Measurements from ENCODE around the gene THBS2. TPM values are rescaled to one million over a fixed set of nuclear protein-coding genes. Genes with fewer than 3 reads are reported as not detected.

Gene THBS2
- total RNA-seq, 3 donors from 2014 or later = 3.7 to 39.1 (median 4.0) TPM

DNA sequence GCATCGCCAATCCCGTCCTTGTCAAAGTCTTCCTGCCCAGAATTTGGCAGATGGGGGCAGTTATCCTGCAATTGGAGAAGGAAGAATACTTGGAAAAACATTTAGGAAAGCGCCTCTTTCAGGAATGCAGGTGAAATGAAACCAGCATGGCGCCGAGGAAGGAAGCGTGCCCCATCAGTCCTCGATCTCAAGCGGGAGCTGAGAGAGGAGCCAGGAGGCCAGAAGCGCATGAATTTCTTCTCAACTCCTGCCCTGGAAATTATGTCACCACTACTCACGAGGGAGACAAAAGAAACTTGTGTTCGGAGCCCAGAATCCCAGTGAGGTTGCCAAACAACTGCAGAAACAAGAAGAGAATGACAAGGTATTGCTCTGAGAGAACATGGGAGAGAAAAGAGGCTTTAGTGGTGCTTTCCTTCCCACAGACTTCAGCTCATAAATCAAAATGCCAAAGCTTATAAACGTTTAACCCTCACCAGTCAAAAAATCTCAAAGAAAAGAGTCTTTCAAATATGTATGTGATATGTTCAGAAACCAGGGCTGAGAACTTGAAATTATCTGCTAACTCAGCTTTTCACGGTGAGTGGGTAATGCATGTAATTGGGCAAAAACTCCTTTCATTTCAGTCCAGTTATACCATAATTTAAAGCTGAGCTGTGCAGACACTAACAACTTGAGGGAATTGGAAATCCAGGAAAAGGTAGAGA lies 23.9 kb downstream of the THBS2 start:
- DNase-seq = no peak
- H3K9me3 ChIP-seq = no peaks in the 10 kb centered on the region
- no peaks in the 10 kb centered on the region for H3K36me3 ChIP-seq (ENCODE audit: low read depth)
- intact Hi-C loops (cut with DNase I, micrococcal nuclease) = no loop called here
- ATAC-seq = no peak
- no peak overlapping the region for H3K4me3 ChIP-seq
- no peaks in the 10 kb centered on the region for H3K4me1 ChIP-seq (ENCODE audit: low read depth)
- TF ChIP-seq, protein P1, sequence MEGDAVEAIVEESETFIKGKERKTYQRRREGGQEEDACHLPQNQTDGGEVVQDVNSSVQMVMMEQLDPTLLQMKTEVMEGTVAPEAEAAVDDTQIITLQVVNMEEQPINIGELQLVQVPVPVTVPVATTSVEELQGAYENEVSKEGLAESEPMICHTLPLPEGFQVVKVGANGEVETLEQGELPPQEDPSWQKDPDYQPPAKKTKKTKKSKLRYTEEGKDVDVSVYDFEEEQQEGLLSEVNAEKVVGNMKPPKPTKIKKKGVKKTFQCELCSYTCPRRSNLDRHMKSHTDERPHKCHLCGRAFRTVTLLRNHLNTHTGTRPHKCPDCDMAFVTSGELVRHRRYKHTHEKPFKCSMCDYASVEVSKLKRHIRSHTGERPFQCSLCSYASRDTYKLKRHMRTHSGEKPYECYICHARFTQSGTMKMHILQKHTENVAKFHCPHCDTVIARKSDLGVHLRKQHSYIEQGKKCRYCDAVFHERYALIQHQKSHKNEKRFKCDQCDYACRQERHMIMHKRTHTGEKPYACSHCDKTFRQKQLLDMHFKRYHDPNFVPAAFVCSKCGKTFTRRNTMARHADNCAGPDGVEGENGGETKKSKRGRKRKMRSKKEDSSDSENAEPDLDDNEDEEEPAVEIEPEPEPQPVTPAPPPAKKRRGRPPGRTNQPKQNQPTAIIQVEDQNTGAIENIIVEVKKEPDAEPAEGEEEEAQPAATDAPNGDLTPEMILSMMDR (IDR thresholded peaks at IDR 0.05) = no peak

DNA sequence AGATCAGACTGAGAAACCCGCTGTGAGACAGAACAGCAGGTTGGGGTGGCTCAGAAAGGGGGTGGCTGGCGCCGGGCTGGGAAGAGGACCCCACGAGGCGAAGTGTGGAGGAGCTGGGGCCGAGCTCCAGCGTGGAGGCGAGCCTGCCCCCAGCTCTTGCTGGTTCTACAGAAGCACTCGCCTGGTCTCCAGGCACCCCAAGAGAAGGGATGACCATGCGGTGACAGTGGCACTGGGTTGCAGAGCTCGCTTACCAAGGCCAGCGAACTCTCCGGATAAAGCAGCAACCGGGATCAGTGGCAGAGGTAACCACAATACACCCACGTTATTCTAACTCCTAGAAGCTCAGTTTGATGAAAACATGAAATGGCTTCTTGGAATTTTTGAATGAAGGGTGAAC lies 26.5 kb downstream of the THBS2 start:
- ATAC-seq (no peak), DNase-seq (no peak)
- Histone ChIP-seq H3K4me3 (no peak overlapping the region), H3K4me1 (ENCODE audit: low read depth) (no peaks in the 10 kb centered on the region), H3K36me3 (ENCODE audit: low read depth) (no peaks in the 10 kb centered on the region), H3K9me3 (no peaks in the 10 kb centered on the region)
- intact Hi-C loops (cut with DNase I, micrococcal nuclease) = no loop called here
- TF ChIP-seq, protein P1 (IDR thresholded peaks at IDR 0.05) = no peak

DNA sequence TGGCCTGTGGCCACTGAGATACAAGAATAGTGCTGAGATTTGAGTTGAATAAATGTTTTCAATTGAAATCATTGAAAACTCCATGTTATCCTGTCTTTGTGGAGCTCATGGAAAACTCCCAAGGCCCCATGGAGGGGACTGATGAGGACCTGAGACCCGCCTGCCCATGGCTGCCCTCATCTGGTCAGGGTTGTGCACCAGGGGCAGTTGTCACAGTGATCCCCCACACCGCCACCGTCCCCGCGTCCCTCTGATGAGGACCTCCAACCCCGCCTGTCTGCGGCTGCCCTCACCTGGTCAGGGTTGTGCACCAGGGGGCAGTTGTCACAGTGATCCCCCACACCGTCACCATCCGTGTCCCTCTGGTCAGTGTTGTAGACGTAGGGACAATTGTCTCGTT lies 27.8 kb downstream of the THBS2 start:
- no peak for DNase-seq
- intact Hi-C loops (cut with DNase I, micrococcal nuclease) = no loop called here
- H3K4me3 ChIP-seq = no peak overlapping the region
- TF ChIP-seq, protein P1 (IDR thresholded peaks at IDR 0.05) = no peak
- no peaks in the 10 kb centered on the region for H3K36me3 ChIP-seq (ENCODE audit: low read depth)
- no peaks in the 10 kb centered on the region for H3K9me3 ChIP-seq
- no peaks in the 10 kb centered on the region for H3K4me1 ChIP-seq (ENCODE audit: low read depth)
- ATAC-seq = no peak

DNA sequence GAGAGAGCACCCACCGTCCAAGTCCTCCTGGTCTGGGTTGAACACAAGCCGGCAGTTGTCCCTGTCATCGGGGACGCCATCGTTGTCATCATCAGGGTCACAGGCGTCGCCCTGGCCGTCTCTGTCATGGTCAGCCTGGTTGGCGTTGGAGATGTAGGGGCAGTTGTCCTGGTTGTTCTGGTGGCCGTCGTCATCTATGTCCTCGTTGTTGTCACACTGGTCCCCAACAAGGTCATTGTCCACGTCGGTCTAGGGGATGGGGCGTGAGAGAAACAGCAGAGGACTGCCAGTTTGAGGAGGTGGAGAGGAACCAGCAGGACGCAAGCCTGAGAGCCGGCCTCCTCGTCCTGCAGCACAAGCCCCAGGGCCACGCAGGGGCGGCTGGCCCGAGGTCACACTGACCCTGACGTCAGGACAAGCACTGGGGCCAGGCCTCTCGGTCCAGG lies 28.5 kb downstream of the THBS2 start:
- H3K9me3 ChIP-seq = no peaks in the 10 kb centered on the region
- no peaks in the 10 kb centered on the region for H3K4me1 ChIP-seq (ENCODE audit: low read depth)
- DNase-seq (no peak), ATAC-seq (no peak)
- no peaks in the 10 kb centered on the region for H3K36me3 ChIP-seq (ENCODE audit: low read depth)
- H3K4me3 ChIP-seq = no peak overlapping the region
- intact Hi-C loops (cut with DNase I, micrococcal nuclease) = no loop called here
- TF ChIP-seq, protein P1 (IDR thresholded peaks at IDR 0.05) = no peak

DNA sequence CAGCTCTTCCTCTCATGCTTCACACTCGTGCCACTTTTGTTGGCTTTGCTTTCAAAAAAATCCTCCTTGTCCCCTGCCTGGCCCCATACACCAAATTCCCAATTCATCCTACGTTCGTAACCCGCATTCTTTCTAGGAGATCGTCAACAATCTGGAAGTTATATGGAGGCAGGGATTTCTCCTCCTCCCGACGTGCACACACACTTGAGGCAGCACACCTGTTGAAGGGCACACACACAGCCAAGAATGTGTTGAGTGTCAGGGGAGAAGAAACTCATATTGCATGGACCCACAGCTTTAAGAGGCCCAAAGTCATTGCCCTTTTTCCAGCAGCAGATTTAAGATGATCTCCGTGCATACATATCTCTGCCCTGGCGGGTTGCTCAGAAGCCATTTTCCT lies 28.9 kb downstream of the THBS2 start:
- Histone ChIP-seq H3K4me1 (ENCODE audit: low read depth) (no peaks in the 10 kb centered on the region), H3K36me3 (ENCODE audit: low read depth) (no peaks in the 10 kb centered on the region), H3K4me3 (no peak overlapping the region), H3K9me3 (no peaks in the 10 kb centered on the region)
- ATAC-seq (no peak), DNase-seq (no peak)
- intact Hi-C loops (cut with DNase I, micrococcal nuclease) = no loop called here
- TF ChIP-seq, protein P1 (IDR thresholded peaks at IDR 0.05) = no peak

Measured in mucosa of descending colon (tissue), 3 donors.